ENCODE data around the gene B3GNT8. TPM values are rescaled to one million over a fixed set of nuclear protein-coding genes. Genes with fewer than 3 reads are reported as not detected.

B3GNT8 gene
- total and polyA plus RNA-seq, 2 of the 8 experiments (the other 6 are each of a cell fraction or from before 2014, with no cell fraction given), result 0.67 to 0.86 TPM

- TF ChIP-seq CREB1 (IDR thresholded peaks at IDR 0.05), result 0 out of 2 replicates have a peak, but pooled peaks have one; percentile 43
- no peak for TF ChIP-seq CEBPB (IDR thresholded peaks at IDR 0.05; ENCODE audit: low read depth, low read length)
- TF ChIP-seq USF2 (IDR thresholded peaks at IDR 0.05; ENCODE audit: low read length), result no peak
- TF ChIP-seq RFX5 (IDR thresholded peaks at IDR 0.05; ENCODE audit: borderline replicate concordance, low read depth, low read length), result no peak
- TF ChIP-seq SIN3A (conservative IDR thresholded peaks at IDR 0.05 in 1 of 2, IDR thresholded peaks at IDR 0.05 in 1 of 2; ENCODE audit: low read depth in 1 of 2, low read length in 2 of 2), result no peak
- no peak for TF ChIP-seq NRF1 (IDR thresholded peaks at IDR 0.05; ENCODE audit: low read depth, low read length)
- no peak for TF ChIP-seq SP1 (IDR thresholded peaks at IDR 0.05; ENCODE audit: low read depth, low read length)
- TF ChIP-seq CBX8 (IDR thresholded peaks at IDR 0.05; ENCODE audit: borderline replicate concordance, low read depth, low read length), result no peak
- 0 out of 2 replicates have a peak, but pooled peaks have one; percentile 21 for TF ChIP-seq GABPA (IDR thresholded peaks at IDR 0.05; ENCODE audit: borderline replicate concordance, insufficient read depth, low read length)
- TF ChIP-seq TCF12 (IDR thresholded peaks at IDR 0.05; ENCODE audit: low read depth, low read length), result 0 out of 2 replicates have a peak, but pooled peaks have one; percentile 38
- no peak for TF ChIP-seq BCL11A (IDR thresholded peaks at IDR 0.05; ENCODE audit: low read depth in 2 of 2, low read length in 2 of 2)
- TF ChIP-seq YY1 (IDR thresholded peaks at IDR 0.05; ENCODE audit: low read depth, low read length), result 0 out of 2 replicates have a peak, but pooled peaks have one; percentile 49
- TF ChIP-seq, protein P1, sequence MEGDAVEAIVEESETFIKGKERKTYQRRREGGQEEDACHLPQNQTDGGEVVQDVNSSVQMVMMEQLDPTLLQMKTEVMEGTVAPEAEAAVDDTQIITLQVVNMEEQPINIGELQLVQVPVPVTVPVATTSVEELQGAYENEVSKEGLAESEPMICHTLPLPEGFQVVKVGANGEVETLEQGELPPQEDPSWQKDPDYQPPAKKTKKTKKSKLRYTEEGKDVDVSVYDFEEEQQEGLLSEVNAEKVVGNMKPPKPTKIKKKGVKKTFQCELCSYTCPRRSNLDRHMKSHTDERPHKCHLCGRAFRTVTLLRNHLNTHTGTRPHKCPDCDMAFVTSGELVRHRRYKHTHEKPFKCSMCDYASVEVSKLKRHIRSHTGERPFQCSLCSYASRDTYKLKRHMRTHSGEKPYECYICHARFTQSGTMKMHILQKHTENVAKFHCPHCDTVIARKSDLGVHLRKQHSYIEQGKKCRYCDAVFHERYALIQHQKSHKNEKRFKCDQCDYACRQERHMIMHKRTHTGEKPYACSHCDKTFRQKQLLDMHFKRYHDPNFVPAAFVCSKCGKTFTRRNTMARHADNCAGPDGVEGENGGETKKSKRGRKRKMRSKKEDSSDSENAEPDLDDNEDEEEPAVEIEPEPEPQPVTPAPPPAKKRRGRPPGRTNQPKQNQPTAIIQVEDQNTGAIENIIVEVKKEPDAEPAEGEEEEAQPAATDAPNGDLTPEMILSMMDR (IDR thresholded peaks at IDR 0.05; ENCODE audit: control extremely low read depth in 1 of 3, insufficient read depth in 1 of 3, low read depth in 1 of 3, low read length in 3 of 3), result peak; percentile 96 to 98 (median 97)
Observed at GRCh38 chr19:41449079-41449864, 22.1 kb upstream of the B3GNT8 start (continued).

All from H1 (cell line).